C4-2B (cell line): ENCODE data around the gene ERBB3.

Source experiments
- ZFX ChIP-seq: fragments of 450-650 bp; IDR thresholded peaks from 2 replicates; pipeline ENCODE4 v1.6.1; 2017
- TF ChIP-seq, protein P1 (sequence below): fragments of 450-650 bp; conservative IDR thresholded peaks from 2 replicates; pipeline ENCODE4 v1.5.1; 2017; ENCODE audit warnings: mild to moderate bottlenecking

DNA sequence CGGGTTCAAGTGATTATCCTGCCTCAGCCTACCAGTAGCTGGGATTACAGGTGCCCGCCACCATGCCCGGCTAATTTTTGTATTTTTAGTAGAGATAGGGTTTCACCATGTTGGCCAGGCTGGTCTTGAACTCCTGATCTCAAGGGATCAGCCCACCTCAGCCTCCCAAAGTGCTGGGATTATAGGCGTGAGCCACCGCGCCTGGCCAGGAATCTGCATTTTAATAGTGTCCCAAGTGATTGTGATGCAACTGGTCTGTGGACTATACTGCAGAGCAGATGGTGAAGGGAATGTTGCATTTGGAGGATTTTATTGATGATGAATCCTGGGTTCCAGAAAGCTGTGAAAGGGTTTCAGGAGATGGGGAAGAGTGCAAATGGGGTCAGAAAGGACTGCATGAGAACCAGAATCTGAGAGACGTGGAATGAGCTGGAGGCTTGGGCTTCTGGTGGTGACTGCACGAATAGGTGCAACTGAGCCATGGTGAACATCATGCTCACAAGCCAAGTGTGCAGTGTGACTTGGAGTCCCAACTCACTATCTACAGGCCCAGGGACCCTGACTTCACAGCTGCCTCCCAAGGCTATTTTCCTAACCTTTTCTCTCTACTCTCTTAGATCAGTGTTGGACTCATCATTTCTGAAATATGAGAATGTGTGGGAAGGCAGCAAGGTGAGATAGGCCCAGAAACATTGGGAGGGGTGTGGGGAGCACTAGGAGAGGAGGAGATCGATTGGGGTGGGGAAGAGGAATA is 33.8 kb upstream of the ERBB3 start:
- TF ChIP-seq, protein P1, sequence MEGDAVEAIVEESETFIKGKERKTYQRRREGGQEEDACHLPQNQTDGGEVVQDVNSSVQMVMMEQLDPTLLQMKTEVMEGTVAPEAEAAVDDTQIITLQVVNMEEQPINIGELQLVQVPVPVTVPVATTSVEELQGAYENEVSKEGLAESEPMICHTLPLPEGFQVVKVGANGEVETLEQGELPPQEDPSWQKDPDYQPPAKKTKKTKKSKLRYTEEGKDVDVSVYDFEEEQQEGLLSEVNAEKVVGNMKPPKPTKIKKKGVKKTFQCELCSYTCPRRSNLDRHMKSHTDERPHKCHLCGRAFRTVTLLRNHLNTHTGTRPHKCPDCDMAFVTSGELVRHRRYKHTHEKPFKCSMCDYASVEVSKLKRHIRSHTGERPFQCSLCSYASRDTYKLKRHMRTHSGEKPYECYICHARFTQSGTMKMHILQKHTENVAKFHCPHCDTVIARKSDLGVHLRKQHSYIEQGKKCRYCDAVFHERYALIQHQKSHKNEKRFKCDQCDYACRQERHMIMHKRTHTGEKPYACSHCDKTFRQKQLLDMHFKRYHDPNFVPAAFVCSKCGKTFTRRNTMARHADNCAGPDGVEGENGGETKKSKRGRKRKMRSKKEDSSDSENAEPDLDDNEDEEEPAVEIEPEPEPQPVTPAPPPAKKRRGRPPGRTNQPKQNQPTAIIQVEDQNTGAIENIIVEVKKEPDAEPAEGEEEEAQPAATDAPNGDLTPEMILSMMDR, result no peak
- no peak for TF ChIP-seq ZFX
